Measurements from ENCODE around the gene ARF6.

- TF ChIP-seq CTCF (conservative IDR thresholded peaks at IDR 0.05 in 1 of 2, IDR thresholded peaks at IDR 0.05 in 1 of 2; ENCODE audit: low read depth in 1 of 2, low read length in 2 of 2) (no peak), EZH2 (IDR thresholded peaks at IDR 0.05; ENCODE audit: low read length, missing control alignments) (no peak)
Measured at GRCh38 chr14:49892301-49892635, 614 bp upstream of the ARF6 start.
